ENCODE results near the gene MAP1LC3A. TPM values are rescaled to one million over a fixed set of nuclear protein-coding genes. Genes with fewer than 3 reads are reported as not detected.
A peak's percentile ranks its signal among the peaks of the same experiment; 100 is the strongest.

MAP1LC3A gene
- total RNA-seq, 1 donor from 2014 or later, result 17.5 TPM

- Mint-ChIP-seq H3K4me1 (peaks cover 5% of the 10 kb centered on the region), H3K4me3 (no peak overlapping the region), H3K9me3 (no peaks in the 10 kb centered on the region), H3K27ac (ENCODE audit: unreplicated experiment) (no peak overlapping the region), H3K36me3 (ENCODE audit: low read depth) (peaks cover 18% of the 10 kb centered on the region), H3K27me3 (ENCODE audit: low read depth) (peaks cover 6% of the 10 kb centered on the region)
- no peak for TF ChIP-seq CTCF (conservative IDR thresholded peaks at IDR 0.05)
- DNase-seq (ENCODE audit: low read depth, low spot score), result no peak
Measured at GRCh38 chr20:34541264-34541901, 17.1 kb upstream of the MAP1LC3A start.

GRCh38 chr20:34541917-34542316 lies 16.6 kb upstream of the MAP1LC3A start:
- no peak for TF ChIP-seq CTCF (conservative IDR thresholded peaks at IDR 0.05)
- H3K4me1 Mint-ChIP-seq, result peaks cover 5% of the 10 kb centered on the region
- H3K27ac Mint-ChIP-seq (ENCODE audit: unreplicated experiment), result no peak overlapping the region
- H3K27me3 Mint-ChIP-seq (ENCODE audit: low read depth), result peaks cover 6% of the 10 kb centered on the region
- DNase-seq (ENCODE audit: low read depth, low spot score), result no peak
- H3K4me3 Mint-ChIP-seq, result no peak overlapping the region
- H3K36me3 Mint-ChIP-seq (ENCODE audit: low read depth), result peaks cover 18% of the 10 kb centered on the region
- H3K9me3 Mint-ChIP-seq, result no peaks in the 10 kb centered on the region

- Mint-ChIP-seq H3K36me3 (ENCODE audit: low read depth) (peaks cover 14% of the 10 kb centered on the region), H3K27me3 (ENCODE audit: low read depth) (peaks cover 6% of the 10 kb centered on the region), H3K9me3 (no peaks in the 10 kb centered on the region), H3K4me3 (no peak overlapping the region), H3K27ac (ENCODE audit: unreplicated experiment) (no peak overlapping the region), H3K4me1 (peaks cover 5% of the 10 kb centered on the region)
- no peak for TF ChIP-seq CTCF (conservative IDR thresholded peaks at IDR 0.05)
- DNase-seq (ENCODE audit: low read depth, low spot score), result no peak
Measured at GRCh38 chr20:34542439-34542838, 16.1 kb upstream of the MAP1LC3A start.

- H3K36me3 Mint-ChIP-seq (ENCODE audit: low read depth), result peaks cover 12% of the 10 kb centered on the region
- no peak for DNase-seq (ENCODE audit: low read depth, low spot score)
Measured at GRCh38 chr20:34543463-34544056, 15.0 kb upstream of the MAP1LC3A start.

GRCh38 chr20:34544109-34544796 lies 14.3 kb upstream of the MAP1LC3A start:
- peaks cover 5% of the 10 kb centered on the region for H3K4me1 Mint-ChIP-seq
- H3K9me3 Mint-ChIP-seq, result no peaks in the 10 kb centered on the region
- no peak for DNase-seq (ENCODE audit: low read depth, low spot score)
- peaks cover 6% of the 10 kb centered on the region for H3K27me3 Mint-ChIP-seq (ENCODE audit: low read depth)
- no peak for TF ChIP-seq CTCF (conservative IDR thresholded peaks at IDR 0.05)
- H3K36me3 Mint-ChIP-seq (ENCODE audit: low read depth), result peaks cover 8% of the 10 kb centered on the region
- no peak overlapping the region for H3K27ac Mint-ChIP-seq (ENCODE audit: unreplicated experiment)
- peak overlapping the region; percentile 3 for H3K4me3 Mint-ChIP-seq

More at GRCh38 chr20:34543463-34544056, 15.0 kb upstream of the MAP1LC3A start:
- no peaks in the 10 kb centered on the region for H3K9me3 Mint-ChIP-seq
- no peak overlapping the region for H3K27ac Mint-ChIP-seq (ENCODE audit: unreplicated experiment)
- no peak for TF ChIP-seq CTCF (conservative IDR thresholded peaks at IDR 0.05)
- H3K4me1 Mint-ChIP-seq, result peaks cover 5% of the 10 kb centered on the region
- H3K27me3 Mint-ChIP-seq (ENCODE audit: low read depth), result peaks cover 6% of the 10 kb centered on the region
- H3K4me3 Mint-ChIP-seq, result no peak overlapping the region
